PFSK-1 (cell line): ENCODE measurements around the gene DNM1.

Experiments
- FOXP2 ChIP-seq: optimal IDR thresholded peaks from 2 replicates; pipeline ENCODE3; 2011; ENCODE audit warnings: borderline replicate concordance, control low read depth, inconsistent platforms; ENCODE audit not compliant: insufficient read depth; ENCODE audit errors: extremely low read length, extremely low read depth
- POLR2AphosphoS5 ChIP-seq: IDR thresholded peaks from 2 replicates; pipeline ENCODE4 v1.6.1; 2012; ENCODE audit warnings: low read depth, mild to moderate bottlenecking, control low read depth, low read length, moderate library complexity
- SIN3A ChIP-seq: IDR thresholded peaks from 2 replicates; pipeline ENCODE4 v1.6.1; 2012; ENCODE audit warnings: mild to moderate bottlenecking, low read length, moderate library complexity, borderline replicate concordance; ENCODE audit not compliant: insufficient read depth
- TAF1 ChIP-seq: IDR thresholded peaks from 2 replicates; pipeline ENCODE4 v1.6.1; 2012; ENCODE audit warnings: low read length, control low read depth, borderline replicate concordance; ENCODE audit not compliant: insufficient read depth
- TF ChIP-seq, protein P1 (sequence below), 2 experiments: IDR thresholded peaks; 2 replicates each; pipeline versions ENCODE4 v1.6.1 to v1.8.0; 2011 to 2012; ENCODE audit warnings: low read depth in 2 of 2, low read length in 2 of 2, control low read depth in 1 of 2, inconsistent platforms in 1 of 2, mild to moderate bottlenecking in 1 of 2, moderate library complexity in 1 of 2; ENCODE audit not compliant: insufficient read depth in 1 of 2

DNA sequence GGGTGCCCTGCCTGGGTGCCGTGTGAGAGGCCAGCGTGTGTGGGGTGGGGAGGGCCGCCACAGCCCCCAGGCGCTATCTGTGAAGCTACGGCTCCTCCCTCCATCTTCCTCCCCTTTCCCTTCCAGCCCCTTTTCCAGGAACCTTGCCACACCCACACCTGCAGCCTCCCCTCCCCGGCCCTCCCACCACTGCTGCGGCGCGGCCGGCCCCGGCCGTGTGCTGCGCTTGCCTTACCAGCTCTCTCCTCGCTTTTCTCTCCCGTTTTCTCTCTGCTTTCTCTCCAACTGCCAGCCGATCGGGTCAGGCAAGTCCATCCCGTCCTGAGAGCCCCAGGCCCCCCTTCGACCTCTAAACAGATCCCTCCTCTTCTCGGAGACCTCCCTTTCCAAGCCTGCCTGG lies 51.2 kb downstream of the DNM1 start:
- TF ChIP-seq POLR2AphosphoS5: no peak
- TF ChIP-seq SIN3A: no peak
- TF ChIP-seq, protein P1, sequence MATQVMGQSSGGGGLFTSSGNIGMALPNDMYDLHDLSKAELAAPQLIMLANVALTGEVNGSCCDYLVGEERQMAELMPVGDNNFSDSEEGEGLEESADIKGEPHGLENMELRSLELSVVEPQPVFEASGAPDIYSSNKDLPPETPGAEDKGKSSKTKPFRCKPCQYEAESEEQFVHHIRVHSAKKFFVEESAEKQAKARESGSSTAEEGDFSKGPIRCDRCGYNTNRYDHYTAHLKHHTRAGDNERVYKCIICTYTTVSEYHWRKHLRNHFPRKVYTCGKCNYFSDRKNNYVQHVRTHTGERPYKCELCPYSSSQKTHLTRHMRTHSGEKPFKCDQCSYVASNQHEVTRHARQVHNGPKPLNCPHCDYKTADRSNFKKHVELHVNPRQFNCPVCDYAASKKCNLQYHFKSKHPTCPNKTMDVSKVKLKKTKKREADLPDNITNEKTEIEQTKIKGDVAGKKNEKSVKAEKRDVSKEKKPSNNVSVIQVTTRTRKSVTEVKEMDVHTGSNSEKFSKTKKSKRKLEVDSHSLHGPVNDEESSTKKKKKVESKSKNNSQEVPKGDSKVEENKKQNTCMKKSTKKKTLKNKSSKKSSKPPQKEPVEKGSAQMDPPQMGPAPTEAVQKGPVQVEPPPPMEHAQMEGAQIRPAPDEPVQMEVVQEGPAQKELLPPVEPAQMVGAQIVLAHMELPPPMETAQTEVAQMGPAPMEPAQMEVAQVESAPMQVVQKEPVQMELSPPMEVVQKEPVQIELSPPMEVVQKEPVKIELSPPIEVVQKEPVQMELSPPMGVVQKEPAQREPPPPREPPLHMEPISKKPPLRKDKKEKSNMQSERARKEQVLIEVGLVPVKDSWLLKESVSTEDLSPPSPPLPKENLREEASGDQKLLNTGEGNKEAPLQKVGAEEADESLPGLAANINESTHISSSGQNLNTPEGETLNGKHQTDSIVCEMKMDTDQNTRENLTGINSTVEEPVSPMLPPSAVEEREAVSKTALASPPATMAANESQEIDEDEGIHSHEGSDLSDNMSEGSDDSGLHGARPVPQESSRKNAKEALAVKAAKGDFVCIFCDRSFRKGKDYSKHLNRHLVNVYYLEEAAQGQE (IDR thresholded peaks at IDR 0.05; ENCODE audit: insufficient read depth in 1 of 2, low read depth in 2 of 2, low read length in 2 of 2): no peak
- no peak for TF ChIP-seq TAF1
- TF ChIP-seq FOXP2: no peak
